HG03108 (cell line): ENCODE results near the gene RAPGEF5.

ENCODE experiments used
- ATAC-seq: cut with Tn5 transposase; IDR thresholded peaks from one replicate; pipeline ENCODE4 v1.9.1; 2021; ENCODE audit warnings: moderate library complexity; ENCODE audit not compliant: unreplicated experiment

RAPGEF5 gene

GRCh38 chr7:22380333-22380732, 23.4 kb upstream of the RAPGEF5 start:
- no peak for ATAC-seq

GRCh38 chr7:22378199-22378980, 21.4 kb upstream of the RAPGEF5 start:
- no peak for ATAC-seq

- ATAC-seq = no peak
Measured at GRCh38 chr7:22377703-22378102, 20.7 kb upstream of the RAPGEF5 start.

- no peak for ATAC-seq
Measured at GRCh38 chr7:22375359-22376048, 18.6 kb upstream of the RAPGEF5 start.

GRCh38 chr7:22373911-22374310, 17.0 kb upstream of the RAPGEF5 start:
- no peak for ATAC-seq

GRCh38 chr7:22373388-22373787, 16.4 kb upstream of the RAPGEF5 start:
- no peak for ATAC-seq

GRCh38 chr7:22372863-22373262, 15.9 kb upstream of the RAPGEF5 start:
- no peak for ATAC-seq

GRCh38 chr7:22371878-22372277, 14.9 kb upstream of the RAPGEF5 start:
- no peak for ATAC-seq

- no peak for ATAC-seq
Measured at GRCh38 chr7:22364900-22365299, 7.9 kb upstream of the RAPGEF5 start.

GRCh38 chr7:22363756-22364422, 6.9 kb upstream of the RAPGEF5 start:
- no peak for ATAC-seq

GRCh38 chr7:22361795-22362194, 4.8 kb upstream of the RAPGEF5 start:
- no peak for ATAC-seq

- ATAC-seq = no peak
Measured at GRCh38 chr7:22361320-22361719, 4.4 kb upstream of the RAPGEF5 start.

GRCh38 chr7:22358820-22359697, 2.1 kb upstream of the RAPGEF5 start:
- ATAC-seq = no peak

- ATAC-seq = no peak
Measured at GRCh38 chr7:22357311-22358175, 589 bp upstream of the RAPGEF5 start.

- ATAC-seq = peak; percentile 13
Measured at GRCh38 chr7:22356010-22356691, 803 bp downstream of the RAPGEF5 start.

- no peak for ATAC-seq
Measured at GRCh38 chr7:22355620-22356009, 1.3 kb downstream of the RAPGEF5 start.

GRCh38 chr7:22354462-22354861, 2.5 kb downstream of the RAPGEF5 start:
- no peak for ATAC-seq

GRCh38 chr7:22352887-22353286, 4.1 kb downstream of the RAPGEF5 start:
- no peak for ATAC-seq

- no peak for ATAC-seq
Measured at GRCh38 chr7:22351878-22352277, 5.1 kb downstream of the RAPGEF5 start.

- peak; percentile 68 for ATAC-seq
Measured at GRCh38 chr7:22351329-22351692, 5.6 kb downstream of the RAPGEF5 start.
